Adrenal gland (tissue), 5 donors: ENCODE measurements around the gene CAVIN1.
A peak's percentile ranks its signal among the peaks of the same experiment; 100 is the strongest.

Experiments
- POLR2A ChIP-seq, 2 donors: fragments of 450-650 bp; IDR thresholded peaks; one replicate each; pipeline ENCODE4 v1.6.1; 2017; ENCODE audit warnings: antibody characterized with exemption in 2 of 2, mild to moderate bottlenecking in 2 of 2, moderate library complexity in 1 of 2
- TF ChIP-seq, protein P1 (sequence below), 6 experiments: fragments of 450-650 bp in 4 of 6; fragments of 200-600 bp in 2 of 6; sonication (generic) in 1 of 6; IDR thresholded peaks; 1 replicate in 5 of 6; 2 replicates in 1 of 6; pipeline versions ENCODE4 v1.5.1 to v1.8.0; 2016 to 2021; ENCODE audit warnings: antibody characterized with exemption in 6 of 6, mild to moderate bottlenecking in 2 of 6, moderate library complexity in 1 of 6
- donor health status: DM: no; HTN: no; CAD: no.

DNA sequence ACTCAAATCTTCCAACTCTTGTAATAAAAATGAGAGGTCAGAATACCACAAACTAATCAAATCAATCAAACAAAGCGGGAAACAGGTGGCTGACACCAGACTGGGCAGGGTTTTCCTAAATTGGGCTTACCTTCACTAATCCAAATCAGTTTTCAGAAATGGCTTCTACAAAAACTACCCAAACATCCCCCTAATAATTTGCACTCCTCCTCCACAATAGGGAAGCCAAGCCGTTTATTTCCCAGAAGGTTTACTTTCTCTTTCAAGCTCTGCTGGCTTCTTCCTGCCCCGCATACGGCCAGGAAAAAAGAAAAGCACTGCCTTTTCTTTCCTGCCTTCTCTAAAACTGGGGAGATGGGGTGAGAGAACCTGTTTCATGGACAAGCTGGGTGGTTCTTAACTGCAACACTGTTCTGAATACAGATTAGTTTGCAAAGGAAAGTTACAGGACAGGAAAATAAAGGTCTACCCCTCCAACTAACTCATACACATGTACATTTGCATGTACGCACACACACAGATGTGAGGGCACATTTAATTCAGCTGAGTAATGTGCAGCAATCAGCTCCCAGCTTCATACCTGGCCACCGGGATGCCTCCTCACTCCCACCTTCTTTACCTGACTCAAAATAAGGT is 44.0 kb downstream of the CAVIN1 start:
- TF ChIP-seq, protein P1, sequence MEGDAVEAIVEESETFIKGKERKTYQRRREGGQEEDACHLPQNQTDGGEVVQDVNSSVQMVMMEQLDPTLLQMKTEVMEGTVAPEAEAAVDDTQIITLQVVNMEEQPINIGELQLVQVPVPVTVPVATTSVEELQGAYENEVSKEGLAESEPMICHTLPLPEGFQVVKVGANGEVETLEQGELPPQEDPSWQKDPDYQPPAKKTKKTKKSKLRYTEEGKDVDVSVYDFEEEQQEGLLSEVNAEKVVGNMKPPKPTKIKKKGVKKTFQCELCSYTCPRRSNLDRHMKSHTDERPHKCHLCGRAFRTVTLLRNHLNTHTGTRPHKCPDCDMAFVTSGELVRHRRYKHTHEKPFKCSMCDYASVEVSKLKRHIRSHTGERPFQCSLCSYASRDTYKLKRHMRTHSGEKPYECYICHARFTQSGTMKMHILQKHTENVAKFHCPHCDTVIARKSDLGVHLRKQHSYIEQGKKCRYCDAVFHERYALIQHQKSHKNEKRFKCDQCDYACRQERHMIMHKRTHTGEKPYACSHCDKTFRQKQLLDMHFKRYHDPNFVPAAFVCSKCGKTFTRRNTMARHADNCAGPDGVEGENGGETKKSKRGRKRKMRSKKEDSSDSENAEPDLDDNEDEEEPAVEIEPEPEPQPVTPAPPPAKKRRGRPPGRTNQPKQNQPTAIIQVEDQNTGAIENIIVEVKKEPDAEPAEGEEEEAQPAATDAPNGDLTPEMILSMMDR (IDR thresholded peaks at IDR 0.05): no peak
- peak in 1 of 2 donors; percentile 9 for TF ChIP-seq POLR2A (IDR thresholded peaks at IDR 0.05)
